Right lobe of liver (tissue), 4 donors: ENCODE measurements around the gene CCDC167.

Experiments
- CTCF ChIP-seq, 4 donors: fragments of 200-600 bp in 3 of 4; fragments of 450-650 bp in 1 of 4; IDR thresholded peaks; one replicate each; pipeline versions ENCODE4 v1.5.1 to v1.8.0; 2016 to 2022; ENCODE audit warnings: antibody characterized with exemption in 4 of 4, mild to moderate bottlenecking in 2 of 4
- POLR2A ChIP-seq: fragments of 450-650 bp; IDR thresholded peaks from one replicate; pipeline ENCODE4 v1.6.1; 2017; ENCODE audit warnings: antibody characterized with exemption, mild to moderate bottlenecking
- donor health status: DM: no; HTN: no; CAD: no.
- donor health status: DM: no; HTN: no; CAD: no.
- donor health status: DM: no; HTN: yes; CAD: no.

- TF ChIP-seq CTCF (IDR thresholded peaks at IDR 0.05) (peak; percentile 69 to 85 (median 77)), POLR2A (no peak)
These were observed 15.5 kb downstream of the CCDC167 start for GRCh38 chr6:37483917-37484785.
